GM21576 (cell line): ENCODE results near the gene MCM10.

Experiments used
- ATAC-seq: cut with Tn5 transposase; IDR thresholded peaks from one replicate; pipeline ENCODE4 v1.9.1; 2021; ENCODE audit warnings: mild to moderate bottlenecking, moderate library complexity; ENCODE audit not compliant: unreplicated experiment

The MCM10 gene

GRCh38 chr10:13163859-13164258, 2.5 kb downstream of the MCM10 start:
- ATAC-seq, result no peak

DNA sequence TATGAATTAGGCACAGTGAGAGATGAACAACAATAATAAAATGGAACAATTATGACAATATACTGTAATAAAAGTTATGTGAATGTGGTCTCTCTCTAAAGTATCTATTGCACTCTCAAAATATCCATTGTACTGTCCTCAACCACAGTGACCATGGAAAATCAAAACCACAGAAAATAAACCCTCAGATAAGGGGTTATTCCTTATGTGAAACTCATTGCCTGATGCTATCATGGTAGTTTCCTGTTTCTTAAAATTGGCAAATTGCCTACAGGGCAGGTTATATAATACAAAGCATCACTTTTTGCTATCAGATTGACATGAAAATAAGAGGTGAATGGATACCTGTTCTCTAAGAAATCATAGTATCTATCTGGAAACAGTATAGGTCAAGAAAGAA, 3.8 kb downstream of the MCM10 start:
- no peak for ATAC-seq

DNA sequence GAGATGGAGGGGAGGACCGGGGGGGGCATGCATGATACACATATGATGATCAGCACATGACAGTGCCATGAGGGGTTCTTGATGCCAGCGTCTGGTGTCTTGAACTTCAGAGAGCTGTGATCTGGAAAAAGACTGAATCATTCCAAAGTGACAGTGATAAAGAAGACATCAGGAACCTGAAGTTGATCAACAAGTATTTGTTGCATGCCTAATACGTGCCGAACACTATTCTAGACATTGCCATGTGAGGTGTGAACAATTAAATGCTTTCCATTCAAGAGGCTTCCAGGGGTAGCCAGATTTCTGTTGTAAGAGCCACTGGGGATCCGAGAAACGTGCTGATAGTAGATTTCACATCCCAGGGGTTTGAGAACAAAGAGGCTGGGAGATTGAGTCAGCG, 6.2 kb downstream of the MCM10 start:
- ATAC-seq, result no peak

GRCh38 chr10:13168781-13169180, 7.4 kb downstream of the MCM10 start:
- no peak for ATAC-seq

- ATAC-seq, result no peak
Measured at GRCh38 chr10:13173616-13174015, 12.3 kb downstream of the MCM10 start.

DNA sequence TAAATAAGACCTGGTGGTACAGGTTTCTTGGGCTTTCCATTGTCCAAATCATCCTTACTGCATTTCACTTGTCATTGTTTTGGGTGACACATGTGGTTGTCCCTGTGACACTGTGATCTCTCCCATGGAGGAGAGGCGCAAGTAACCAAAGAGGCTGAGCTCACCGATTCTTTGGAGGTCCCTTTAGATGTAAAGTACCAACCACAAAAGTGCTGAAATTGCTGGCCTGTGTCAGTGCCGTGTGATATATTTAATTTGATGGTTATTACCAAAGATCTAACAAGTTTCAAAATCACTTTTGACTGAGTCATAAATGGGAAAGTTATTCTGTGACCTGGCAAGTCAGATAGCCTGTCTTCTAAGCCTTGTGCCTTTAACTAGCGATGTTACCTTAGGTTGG, 19.4 kb downstream of the MCM10 start:
- no peak for ATAC-seq

GRCh38 chr10:13182424-13182823, 21.1 kb downstream of the MCM10 start:
- ATAC-seq, result no peak

GRCh38 chr10:13183625-13184024, 22.3 kb downstream of the MCM10 start:
- ATAC-seq, result no peak

DNA sequence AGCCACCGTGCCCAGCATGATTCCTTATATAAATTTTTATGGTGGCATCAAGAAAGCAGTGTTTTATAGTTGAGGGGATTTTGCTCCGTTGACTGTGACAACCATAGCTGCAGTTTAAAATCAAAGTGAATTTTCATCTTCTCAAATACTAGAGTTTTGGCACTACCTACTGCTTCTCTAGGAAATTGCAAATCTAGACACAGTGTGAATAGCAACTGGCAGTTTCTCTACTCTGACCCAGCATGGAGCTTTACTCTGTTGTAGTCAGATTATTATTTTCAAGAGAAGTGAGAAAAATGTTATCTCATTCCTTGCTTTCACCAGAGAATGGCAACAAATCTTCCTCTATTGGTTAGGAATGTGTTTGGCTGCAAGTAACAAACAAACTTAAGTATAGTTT, 22.9 kb downstream of the MCM10 start:
- no peak for ATAC-seq

GRCh38 chr10:13184730-13185514, 23.6 kb downstream of the MCM10 start:
- no peak for ATAC-seq

DNA sequence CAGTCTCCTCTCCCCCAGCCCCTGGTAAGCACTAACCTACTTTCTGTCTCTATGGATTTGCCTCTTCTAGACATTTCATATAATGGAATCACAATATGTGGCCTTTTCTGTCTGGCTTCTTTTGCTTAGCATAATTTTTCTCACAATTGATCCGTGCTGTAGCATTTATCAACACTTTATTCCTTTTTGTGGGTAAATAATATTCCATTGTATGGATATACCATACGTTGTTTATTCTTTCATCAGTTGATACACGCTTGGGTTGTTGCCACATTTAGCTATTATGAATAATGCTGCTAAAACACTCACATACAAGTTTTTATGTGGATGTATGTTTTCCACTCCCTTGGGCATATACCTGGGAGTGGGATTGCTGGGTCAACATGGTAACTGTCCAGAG, 25.8 kb downstream of the MCM10 start:
- ATAC-seq, result no peak

- ATAC-seq, result no peak
Measured at GRCh38 chr10:13188593-13188992, 27.2 kb downstream of the MCM10 start.

DNA sequence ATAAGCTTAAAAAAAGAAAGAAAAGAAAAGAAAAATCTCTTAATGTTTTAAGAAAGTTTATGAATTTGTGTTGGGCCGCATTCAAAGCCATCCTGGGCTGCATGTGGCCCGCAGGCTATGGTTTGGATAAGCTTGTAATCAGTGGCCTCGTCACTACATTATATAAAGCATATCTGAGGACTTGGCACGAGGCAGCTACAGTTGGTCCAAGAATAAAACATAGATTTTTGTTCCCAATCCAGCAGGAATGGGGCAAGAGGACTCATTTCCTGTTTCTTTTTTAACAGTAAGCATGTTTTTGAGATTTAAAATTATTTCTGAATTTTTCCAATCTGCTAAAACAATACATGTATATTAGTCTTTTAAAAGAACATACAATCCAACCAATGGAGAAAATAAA, 28.6 kb downstream of the MCM10 start:
- no peak for ATAC-seq

GRCh38 chr10:13190816-13191215, 29.5 kb downstream of the MCM10 start:
- no peak for ATAC-seq

DNA sequence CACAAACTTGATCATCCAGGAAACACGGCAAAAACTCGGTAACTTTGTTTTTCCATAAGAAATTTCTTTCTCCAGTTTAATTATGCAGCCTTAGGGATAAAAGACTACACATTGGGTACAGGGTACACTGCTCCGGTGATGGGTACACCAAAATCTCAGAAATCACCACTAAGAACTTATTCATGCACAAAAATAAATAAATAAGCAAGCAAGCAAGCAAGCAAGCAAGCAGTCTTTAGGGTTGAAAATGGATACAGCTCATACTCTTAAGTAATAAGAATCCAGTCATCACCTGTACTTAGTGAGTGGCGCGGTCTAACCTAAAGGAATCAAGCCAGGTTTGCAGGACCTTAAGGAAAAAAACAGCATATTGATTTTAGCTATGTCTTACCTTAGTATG, 30.0 kb downstream of the MCM10 start:
- no peak for ATAC-seq

DNA sequence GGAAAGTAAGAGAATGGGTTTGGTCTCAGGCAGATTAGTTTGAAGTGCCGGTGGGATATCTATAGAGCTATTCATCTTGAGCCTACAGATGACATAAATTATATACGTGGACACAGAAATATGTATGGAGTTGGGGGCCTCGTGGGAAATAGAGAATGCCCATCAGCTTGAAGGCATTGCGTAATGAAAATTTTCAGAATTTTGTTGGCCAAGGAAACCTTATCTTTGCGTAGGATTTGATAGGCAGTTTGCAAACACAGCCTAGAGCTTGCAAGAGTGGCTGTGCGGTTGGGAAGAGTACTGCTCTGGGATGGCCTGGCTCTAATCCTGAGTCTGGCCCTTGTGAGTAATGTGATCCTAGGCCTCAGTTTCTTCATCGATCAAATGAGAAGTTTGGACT, 32.3 kb downstream of the MCM10 start:
- no peak for ATAC-seq

DNA sequence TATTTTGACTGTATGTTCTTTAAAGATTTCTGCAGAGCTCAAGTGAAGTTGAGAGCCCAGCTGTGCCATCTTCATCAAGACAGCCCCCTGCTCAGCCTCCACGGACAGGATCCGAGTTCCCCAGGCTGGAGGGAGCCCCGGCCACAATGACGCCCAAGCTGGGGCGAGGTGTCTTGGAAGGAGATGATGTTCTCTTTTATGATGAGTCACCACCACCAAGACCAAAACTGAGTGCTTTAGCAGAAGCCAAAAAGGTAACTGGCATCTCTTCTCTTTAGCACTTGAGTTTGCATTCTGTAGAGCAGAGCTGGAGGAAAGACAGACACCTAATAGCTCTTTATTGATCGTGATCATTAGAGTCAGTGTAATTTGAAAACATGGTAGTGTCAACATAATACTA, 33.7 kb downstream of the MCM10 start:
- ATAC-seq, result no peak

GRCh38 chr10:13201132-13201531, 39.8 kb downstream of the MCM10 start:
- no peak for ATAC-seq

DNA sequence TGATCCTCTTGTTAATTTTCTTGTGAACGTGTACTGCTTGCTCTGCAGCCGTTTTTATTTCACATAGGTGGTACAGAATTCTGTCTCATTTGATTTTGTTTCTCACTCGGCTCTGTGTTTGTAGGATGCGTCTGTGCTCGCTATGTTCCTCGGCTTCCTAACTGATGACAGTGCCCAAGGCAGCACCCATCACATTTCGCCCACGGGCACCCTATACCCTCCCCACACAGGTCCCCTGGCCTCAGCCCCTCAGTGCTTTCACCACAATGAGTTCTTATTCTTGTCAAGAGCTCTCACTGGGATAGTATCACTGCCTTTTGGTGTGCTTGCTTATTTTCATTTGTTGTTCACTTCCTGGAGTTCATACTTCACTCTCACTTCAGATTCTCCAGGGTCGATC, 44.7 kb downstream of the MCM10 start:
- no peak for ATAC-seq

- no peak for ATAC-seq
Measured at GRCh38 chr10:13206546-13207443, 45.4 kb downstream of the MCM10 start.

- no peak for ATAC-seq
Measured at GRCh38 chr10:13213163-13213562, 51.8 kb downstream of the MCM10 start.

DNA sequence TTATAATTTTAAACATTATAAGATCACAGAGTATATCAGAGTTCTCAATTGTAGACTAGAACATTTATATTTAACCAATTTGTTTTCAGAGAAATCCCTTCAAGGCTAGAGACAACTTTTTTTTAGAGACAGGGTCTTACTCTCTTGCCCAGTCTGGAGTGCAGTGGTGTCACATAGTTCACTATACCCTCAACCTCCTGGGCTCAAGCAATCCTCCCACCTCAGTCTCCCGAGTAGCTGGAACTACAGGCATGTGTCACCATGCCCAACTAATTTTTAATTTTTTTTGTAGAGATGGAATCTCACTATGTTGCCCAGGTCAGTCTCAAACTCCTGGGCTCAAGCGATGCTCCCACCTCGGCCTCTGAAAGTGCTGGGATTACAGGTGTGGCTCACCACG, 57.5 kb downstream of the MCM10 start:
- ATAC-seq, result no peak
